ENCODE results near the gene N4BP2.

GRCh38 chr4:40087799-40088366 lies 31.2 kb downstream of the N4BP2 start:
- TF ChIP-seq CTCF (IDR thresholded peaks at IDR 0.05) (no peak), POLR2A (IDR thresholded peaks at IDR 0.05) (no peak)
